ENCODE results near the gene PDZD4.

PDZD4 gene

GRCh38 chrX:153869473-153870287 lies 39.3 kb upstream of the PDZD4 start:
- no peak for TF ChIP-seq CTCF (IDR thresholded peaks at IDR 0.05)
- Histone ChIP-seq H3K4me1 (ENCODE audit: control insufficient read depth in 1 of 2, insufficient read depth in 1 of 2, low read depth in 1 of 2, low read length in 1 of 2) (no peaks in the 10 kb centered on the region), H3K27ac (no peak overlapping the region), H3K27me3 (peaks cover 22% of the 10 kb centered on the region), H3K9me3 (no peaks in the 10 kb centered on the region), H3K4me3 (ENCODE audit: low read depth in 1 of 2, low read length in 1 of 2) (no peak overlapping the region), H3K36me3 (no peaks in the 10 kb centered on the region)

- Histone ChIP-seq H3K27me3 (peaks cover 20% of the 10 kb centered on the region), H3K9me3 (no peaks in the 10 kb centered on the region), H3K4me3 (ENCODE audit: low read depth in 1 of 2, low read length in 1 of 2) (no peak overlapping the region), H3K27ac (no peak overlapping the region), H3K36me3 (no peaks in the 10 kb centered on the region), H3K4me1 (ENCODE audit: control insufficient read depth in 1 of 2, insufficient read depth in 1 of 2, low read depth in 1 of 2, low read length in 1 of 2) (no peaks in the 10 kb centered on the region)
- no peak for TF ChIP-seq CTCF (IDR thresholded peaks at IDR 0.05)
Measured at GRCh38 chrX:153868576-153869472, 38.5 kb upstream of the PDZD4 start.

GRCh38 chrX:153867671-153868070 lies 37.3 kb upstream of the PDZD4 start:
- no peaks in the 10 kb centered on the region for H3K9me3 ChIP-seq
- H3K4me1 ChIP-seq (ENCODE audit: control insufficient read depth in 1 of 2, insufficient read depth in 1 of 2, low read depth in 1 of 2, low read length in 1 of 2): no peaks in the 10 kb centered on the region
- peaks cover 12% of the 10 kb centered on the region for H3K27me3 ChIP-seq
- TF ChIP-seq CTCF (IDR thresholded peaks at IDR 0.05): no peak
- H3K27ac ChIP-seq: no peak overlapping the region
- no peaks in the 10 kb centered on the region for H3K36me3 ChIP-seq
- no peak overlapping the region for H3K4me3 ChIP-seq (ENCODE audit: low read depth in 1 of 2, low read length in 1 of 2)

- no peak overlapping the region for H3K4me3 ChIP-seq (ENCODE audit: low read depth in 1 of 2, low read length in 1 of 2)
- H3K36me3 ChIP-seq: no peaks in the 10 kb centered on the region
- H3K27ac ChIP-seq: no peak overlapping the region
- no peak for TF ChIP-seq CTCF (IDR thresholded peaks at IDR 0.05)
- peaks cover 12% of the 10 kb centered on the region for H3K27me3 ChIP-seq
- no peaks in the 10 kb centered on the region for H3K9me3 ChIP-seq
- H3K4me1 ChIP-seq (ENCODE audit: control insufficient read depth in 1 of 2, insufficient read depth in 1 of 2, low read depth in 1 of 2, low read length in 1 of 2): no peaks in the 10 kb centered on the region
Measured at GRCh38 chrX:153867139-153867538, 36.8 kb upstream of the PDZD4 start.

- TF ChIP-seq CTCF (IDR thresholded peaks at IDR 0.05): no peak
- Histone ChIP-seq H3K9me3 (no peaks in the 10 kb centered on the region), H3K27me3 (peaks cover 11% of the 10 kb centered on the region), H3K4me3 (ENCODE audit: low read depth in 1 of 2, low read length in 1 of 2) (no peak overlapping the region), H3K4me1 (ENCODE audit: control insufficient read depth in 1 of 2, insufficient read depth in 1 of 2, low read depth in 1 of 2, low read length in 1 of 2) (no peaks in the 10 kb centered on the region), H3K36me3 (no peaks in the 10 kb centered on the region), H3K27ac (no peak overlapping the region)
Measured at GRCh38 chrX:153866302-153867019, 36.1 kb upstream of the PDZD4 start.

Data from neutrophil (primary cell).